GM19023 (cell line): ENCODE data around the gene RAI14.

Experiments
- ATAC-seq: cut with Tn5 transposase; IDR thresholded peaks from one replicate; pipeline ENCODE4 v1.9.1; 2021; ENCODE audit warnings: mild to moderate bottlenecking, moderate library complexity; ENCODE audit not compliant: unreplicated experiment

Gene RAI14

DNA sequence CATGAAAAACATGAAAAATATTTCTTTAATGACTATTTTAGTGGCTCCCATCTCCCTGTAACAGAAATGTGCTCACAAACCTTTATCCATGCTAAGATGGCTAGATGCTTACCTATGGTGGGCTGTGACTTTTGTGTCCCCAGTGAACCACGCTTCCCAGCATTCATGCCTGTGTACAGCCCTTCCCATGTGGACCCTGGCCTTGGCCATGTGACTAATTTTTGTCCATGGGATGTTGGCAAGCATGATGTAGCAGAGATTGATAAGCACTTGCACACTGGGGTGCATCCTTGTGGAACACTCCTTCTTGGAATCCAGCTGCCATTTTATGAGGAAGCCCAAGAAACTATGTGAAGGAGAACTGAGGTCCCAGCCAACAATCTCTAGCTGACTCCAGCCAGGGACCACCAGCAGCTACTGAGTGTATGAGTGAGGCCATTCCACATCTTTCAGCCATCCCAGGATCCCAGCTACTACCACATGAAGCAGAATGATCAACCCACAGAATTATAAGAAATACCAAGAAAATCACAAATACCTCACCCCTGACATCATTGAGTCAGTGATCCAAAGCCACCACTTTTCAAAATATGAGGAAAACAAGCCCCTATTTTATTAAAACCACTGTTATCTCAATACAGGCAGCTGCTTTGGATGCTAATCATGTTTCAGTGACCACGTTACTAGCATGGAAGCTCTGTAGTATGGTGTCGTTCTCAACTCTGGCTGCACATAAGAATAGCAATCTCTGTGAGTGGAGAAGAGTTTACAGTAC lies 16.1 kb upstream of the RAI14 start:
- ATAC-seq = no peak

DNA sequence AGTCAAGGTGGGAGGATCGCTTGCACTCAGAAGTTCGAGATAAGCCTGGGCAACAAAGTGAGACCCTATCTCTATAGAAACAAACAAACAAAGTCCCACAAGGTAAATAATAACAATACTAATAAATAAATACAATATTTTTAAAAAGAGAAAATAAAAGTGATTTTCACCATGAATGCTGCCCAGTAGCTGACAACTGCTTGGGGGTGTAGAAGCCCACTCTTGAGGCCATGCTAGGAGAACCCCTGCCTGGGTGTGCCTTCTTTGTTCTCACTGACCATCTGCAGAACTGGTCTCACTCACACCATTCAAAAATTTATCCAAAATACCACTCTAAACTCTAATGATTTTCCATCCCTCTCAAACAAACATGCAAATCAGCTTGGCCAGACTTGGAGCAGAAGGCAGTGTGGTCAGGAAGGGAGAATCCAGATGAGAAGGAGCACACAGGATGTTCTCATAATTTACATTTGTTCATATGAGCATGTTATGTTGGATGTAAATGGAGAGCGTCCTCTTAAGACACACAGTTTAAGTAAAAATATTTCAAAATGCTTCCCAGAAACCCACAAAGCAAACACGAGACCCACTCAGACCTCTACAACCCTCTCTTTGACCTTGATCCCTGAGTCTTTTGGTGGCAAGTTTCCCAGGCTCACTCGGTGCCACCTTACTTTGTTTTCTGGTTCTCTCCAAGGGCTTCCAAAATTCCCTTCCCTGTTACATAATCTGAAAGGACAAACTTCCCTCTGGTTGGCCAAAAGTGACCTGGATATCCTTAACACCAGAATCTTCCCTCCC lies 7.9 kb upstream of the RAI14 start:
- no peak for ATAC-seq

DNA sequence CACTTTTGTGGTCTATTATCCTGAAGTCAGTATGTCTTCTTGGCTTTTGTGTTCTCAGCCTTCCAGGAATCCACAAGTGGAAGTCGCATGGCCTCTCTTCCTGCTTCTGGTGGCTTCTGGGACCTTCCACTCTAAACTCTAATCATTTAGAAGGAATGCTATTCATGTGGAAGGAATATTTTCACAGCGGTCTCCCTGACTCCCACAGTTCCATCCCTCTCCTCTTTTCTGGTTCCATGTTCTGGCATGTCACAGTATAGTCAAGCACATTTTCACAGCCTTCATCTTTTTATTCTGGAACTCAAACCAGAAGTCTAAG lies 7.3 kb upstream of the RAI14 start:
- no peak for ATAC-seq

DNA sequence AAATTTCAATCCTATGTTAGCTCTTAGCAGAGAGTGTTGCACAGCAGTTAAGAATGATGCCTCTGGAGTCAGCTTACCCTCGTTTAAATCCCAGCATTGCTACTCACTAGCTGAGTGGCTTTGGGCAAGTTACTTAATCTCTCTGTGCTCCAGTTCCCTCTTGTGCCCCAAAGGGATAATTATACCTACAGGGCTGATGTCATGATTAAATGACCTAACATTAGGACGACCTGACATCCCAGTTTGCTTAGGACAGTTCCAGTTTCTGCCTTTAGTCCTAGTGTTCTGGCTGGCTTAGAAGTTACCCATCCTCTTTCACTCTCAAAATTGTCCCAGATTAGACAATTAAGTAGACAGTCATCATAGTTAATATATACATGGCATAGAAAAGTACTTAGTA lies 4.3 kb upstream of the RAI14 start:
- ATAC-seq = no peak

DNA sequence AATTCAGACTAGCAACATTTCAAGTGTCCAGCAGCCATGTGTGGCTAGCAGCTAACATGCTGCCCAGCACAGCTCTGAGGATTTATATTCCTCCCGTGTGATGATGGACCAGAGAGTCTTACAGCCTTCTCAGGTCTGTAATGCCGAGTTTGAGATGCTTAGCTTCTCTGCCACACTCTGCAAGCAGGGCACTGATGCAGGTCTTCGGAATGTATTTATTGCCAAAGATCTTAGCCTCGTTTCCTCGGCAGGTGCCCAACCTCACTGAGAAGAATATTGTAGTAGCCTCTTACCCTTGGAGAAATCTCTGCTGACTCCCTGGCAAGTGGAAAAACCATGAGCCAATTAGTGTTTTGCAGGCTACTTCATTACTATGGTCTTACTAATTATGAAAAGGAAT lies 3.7 kb upstream of the RAI14 start:
- no peak for ATAC-seq

DNA sequence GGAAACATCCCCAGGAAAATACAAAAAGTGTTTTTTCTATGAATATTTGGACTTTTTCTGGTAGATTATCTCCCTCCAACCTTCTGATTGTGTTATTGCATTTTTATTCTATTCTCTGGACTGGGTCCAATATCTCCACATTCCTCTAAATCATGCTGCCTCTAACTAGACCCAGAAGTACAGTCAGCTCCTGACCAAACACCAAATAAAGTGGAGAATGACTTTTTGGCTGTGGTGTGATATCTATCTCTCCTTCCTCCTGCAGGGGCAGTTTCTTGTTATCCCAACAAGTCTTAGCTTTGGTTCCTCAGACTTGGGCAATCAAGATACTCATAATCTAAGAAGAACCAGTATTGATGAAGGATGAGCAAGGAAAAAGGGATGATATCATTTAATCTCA lies 3.2 kb upstream of the RAI14 start:
- ATAC-seq = no peak

DNA sequence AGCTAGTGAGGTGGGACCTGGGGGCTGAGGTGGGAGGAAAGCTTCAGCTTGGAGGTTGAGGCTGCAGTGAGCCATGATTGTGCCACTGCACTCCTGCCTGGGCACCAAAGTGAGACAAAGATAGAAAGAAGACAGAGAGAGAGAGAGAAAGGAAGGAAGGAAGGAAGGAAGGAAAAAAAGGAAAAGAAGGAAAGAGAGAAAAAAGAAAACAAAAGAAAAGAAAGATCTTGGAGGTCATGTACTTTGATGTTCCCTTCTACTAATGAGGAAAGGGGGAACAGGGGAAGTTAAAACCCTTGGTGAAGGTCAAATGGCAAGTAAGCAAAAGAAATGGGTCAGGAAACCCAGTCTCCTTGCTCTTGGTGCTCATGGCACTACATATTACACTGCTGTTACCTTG lies 2.4 kb upstream of the RAI14 start:
- ATAC-seq = no peak

DNA sequence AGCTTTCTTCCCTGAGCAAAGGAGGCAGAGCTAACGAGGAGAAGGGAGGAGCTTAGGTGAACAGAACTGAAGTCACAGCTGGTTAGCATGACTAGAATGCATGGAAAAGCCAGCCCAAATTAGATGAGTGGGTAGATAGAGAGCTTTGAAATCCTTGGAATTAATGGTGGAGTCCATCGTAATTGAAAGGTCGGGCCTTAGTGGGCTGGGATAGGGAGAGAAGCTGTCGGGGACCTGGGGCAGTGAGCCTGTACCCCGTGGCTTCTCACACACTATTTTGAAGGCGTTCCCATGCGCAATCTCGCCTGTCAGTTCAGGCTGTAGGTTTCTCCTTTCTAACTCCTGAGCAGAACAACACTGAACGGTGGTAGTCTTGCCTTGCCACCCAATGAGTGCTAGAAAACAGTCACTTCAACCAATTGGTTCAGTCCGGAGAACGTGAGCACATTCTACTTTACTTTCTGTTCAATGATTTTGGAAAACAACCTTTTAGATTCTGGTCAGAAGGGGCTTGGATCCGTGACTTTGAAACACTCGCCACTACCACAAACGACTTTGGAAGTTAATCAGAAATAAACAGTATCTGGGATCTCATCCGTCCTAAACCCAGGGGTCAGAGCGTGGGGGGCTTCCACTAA lies 655 bp upstream of the RAI14 start:
- no peak for ATAC-seq

DNA sequence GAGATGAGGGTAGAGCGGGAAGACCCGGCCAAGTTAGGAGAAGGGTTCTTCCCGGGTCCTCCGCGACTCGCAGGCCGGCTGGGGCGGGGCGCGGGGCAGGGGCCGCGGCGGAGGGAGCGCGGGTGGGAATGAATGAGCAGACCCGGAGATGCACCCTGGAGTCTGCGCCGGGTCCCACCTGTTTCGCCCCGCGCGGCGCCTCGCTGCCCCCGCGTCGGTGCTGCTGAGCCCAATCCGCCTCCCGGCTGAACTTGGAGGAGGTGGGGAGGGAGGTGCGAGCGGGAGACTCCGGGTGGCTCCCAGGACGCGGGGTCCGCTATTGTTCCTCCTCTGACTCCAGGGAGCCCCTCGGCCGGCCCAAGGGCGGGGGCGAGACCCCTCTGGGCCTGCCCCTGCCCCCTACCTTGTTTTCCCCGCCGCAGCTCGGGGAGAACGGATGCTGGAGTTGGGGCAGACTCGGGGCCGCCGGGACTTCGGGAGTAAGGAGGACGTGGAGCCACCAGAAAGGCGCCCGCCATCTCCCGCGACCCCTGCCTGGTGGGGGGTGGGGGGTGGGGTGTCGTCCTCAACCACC lies 659 bp downstream of the RAI14 start:
- peak; percentile 10 for ATAC-seq

DNA sequence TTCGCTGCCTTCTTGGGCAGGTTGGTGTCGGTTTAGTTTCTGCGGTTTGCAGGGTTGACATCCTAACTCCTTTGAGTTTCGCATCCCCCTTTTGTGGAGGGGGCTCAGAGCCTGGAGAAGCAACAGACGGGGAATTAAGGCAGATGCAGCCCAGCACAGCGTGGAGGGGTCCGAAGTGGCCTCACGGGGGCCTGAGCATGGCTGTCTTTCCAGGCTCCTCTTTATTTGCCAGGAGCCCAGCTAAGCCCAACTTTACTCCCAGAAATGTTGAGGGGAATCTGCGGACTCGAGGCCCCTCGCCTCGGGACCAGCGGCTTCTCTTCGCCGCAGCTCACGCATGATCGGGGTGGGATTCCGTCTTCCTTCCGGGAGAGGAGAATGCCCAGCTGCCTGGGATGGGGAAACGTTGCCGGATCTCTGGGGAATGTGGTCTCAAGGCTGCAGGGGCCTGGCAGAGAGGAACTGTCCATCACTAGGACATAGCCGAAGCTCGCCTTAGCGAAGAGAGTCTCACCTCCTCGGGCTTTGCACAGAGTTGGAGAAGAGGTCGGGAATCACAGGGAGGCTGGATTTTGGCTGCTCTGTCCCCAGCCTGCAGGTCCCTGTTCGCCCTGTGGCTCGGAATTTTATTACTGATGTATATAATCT lies 1.3 kb downstream of the RAI14 start:
- no peak for ATAC-seq

DNA sequence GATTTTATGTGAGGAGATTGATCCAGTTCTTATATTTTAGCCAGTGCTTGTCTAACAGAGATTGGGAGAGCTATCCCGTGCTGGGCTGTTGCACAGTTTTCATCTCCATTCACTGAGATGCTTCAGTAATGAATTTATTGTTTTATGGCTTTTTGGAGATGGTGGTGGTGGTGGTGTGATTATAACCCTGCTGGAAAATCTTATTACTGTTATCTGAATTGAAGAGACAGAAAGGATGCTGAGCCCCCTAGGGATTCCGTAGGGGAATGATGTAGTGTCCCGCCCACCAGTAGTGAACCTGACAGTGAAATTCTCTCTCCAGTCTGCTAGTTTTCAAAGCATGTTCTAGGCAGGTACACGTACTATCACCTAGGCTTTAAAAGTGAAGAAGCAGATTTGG lies 1.9 kb downstream of the RAI14 start:
- no peak for ATAC-seq

DNA sequence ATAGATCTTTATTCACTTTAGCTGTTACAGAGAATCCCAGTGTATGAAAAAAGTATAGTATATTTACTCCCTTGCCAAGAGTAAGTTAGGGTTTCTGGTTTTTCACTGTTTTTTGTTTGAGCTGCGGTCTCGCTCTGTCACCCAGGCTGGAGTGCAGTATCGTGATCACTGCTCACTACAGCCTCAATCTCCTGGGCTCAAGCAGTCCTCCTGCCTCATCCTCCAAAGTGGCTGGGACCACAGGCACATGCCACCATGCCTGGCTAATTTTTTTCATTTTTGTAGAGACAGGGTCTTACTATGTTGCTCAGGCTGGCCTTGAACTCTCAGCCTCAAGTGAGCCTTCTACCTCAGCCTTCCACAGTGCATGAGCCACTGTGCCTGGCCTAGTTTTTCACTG lies 3.0 kb downstream of the RAI14 start:
- ATAC-seq = no peak

DNA sequence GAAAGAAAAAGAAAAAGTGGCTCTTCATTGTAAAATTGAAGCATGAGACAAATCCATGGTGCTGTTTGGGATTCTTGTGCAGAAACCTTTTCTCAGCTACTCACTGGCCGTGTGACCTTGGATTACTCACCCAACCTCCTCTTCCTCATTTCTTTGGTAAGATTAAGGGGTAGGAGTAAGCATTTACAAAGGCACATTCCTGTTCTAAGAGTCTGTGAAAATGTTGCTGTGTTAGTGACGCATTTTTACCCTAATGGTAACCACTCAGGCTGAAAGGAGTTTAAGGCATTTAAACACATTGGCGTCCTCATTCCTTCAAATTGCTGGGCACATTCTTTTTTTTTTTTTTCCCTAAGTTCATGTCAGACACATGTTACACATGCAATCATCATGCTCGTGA lies 4.3 kb downstream of the RAI14 start:
- ATAC-seq = no peak

DNA sequence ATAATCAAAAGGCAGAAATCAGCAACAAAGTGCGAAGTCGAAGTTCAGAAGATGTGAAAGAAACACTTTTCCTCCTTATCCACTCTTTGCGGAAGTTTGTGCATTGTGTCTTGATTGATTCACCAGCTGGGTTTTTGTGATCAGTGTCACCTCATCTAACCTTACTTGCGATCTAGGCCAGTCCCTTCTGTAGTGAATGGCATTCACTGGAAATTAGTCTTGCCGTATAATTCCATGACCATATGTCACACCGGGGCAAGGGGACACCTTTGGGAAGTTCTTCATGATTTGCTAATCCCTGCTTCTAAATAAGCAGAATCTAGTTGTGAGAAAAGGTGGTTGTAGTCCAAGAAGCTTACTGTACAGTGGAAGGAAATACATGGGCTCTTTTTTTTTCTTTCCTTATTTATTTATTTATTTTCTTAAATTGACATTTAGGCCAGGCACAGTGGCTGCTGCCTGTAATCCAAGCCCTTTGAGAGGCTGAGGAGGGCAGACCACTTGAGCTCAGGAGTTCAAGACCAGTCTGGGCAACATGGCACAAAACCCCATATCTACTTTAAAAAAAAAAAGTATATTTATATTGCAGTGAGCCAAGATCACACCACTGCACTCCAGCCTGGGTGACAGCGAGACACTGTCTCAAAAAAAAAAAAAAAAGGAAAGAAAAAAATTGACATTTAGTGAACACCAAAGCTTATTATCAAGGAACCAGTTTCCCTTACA lies 7.8 kb downstream of the RAI14 start:
- ATAC-seq = no peak

DNA sequence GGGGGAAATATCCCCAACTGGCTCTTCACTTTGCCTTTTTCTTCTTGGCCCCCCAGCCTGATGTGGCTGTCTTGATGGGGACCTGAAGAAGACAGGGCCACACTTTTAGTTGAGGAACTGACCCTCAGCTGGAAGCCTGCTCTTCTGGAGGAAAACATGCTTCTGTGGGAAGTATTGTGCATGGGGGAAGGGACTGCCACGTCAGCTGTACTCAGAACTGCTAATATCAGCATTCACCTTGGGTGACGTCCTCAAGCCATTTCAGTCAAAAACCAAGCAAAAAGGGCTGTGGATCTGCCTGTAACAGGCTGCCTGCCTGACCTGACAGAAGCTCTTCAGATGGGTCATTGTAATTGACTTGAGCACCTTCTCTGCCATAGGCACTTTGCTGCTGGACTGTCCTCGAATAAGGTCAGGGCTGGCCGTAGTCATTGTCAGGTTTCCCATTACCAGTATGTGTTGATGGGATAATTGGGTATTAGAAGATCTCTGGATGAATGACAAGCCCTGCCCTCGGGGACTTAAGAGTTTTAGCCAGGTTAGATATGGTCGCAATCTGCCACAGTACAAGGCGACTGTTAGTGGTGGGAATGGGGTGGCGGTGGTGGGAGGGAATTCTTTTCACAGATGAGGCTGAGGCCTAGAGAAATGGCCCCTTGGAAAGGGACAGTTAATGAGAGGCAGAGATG lies 10.4 kb downstream of the RAI14 start:
- no peak for ATAC-seq

DNA sequence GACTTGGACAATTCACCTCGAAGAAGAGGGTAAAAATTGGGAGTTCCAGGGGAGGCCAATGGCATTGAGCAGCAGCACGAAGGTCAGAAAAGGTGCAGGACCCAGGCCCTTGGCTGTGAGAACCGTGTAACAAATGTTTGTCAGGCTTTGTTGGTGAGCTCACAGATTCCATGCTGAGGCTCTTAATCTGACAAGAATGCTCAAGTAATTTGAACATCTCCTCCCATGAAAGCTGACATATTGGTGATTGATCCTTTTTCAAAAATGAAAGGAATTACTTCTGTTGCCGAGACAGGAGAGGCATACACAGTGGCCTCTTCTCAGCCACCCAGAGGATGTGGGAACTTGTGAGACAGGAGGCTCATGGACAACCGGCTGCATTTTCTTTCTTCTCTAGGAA lies 11.6 kb downstream of the RAI14 start:
- ATAC-seq = no peak

DNA sequence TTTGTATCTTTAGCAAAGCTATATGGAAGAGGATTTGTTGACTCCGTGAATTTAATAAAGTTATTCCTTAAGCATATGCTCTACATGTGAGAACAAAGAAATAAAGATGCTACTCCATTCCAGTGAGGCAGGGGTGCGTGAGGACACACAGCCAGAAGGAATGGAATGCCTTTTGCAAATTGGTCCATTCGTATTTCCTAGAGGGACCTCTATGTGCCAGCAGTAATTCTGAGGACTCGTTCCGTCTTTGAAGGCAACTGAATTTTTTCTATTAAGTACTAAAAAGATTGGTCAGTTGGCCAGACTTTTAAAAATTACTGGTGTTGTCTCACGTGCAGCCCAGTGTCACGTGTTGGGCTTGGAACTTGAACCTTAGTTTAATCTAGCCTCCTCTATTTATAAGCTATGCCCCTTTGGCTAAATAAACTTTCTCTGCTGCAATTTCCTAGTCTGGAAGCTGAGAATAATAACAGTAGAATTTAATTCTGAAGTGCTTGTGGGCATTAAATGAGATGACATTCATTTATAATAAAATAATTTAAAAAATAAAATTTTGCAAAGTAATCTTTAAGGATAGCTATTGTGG lies 13.9 kb downstream of the RAI14 start:
- ATAC-seq = no peak

DNA sequence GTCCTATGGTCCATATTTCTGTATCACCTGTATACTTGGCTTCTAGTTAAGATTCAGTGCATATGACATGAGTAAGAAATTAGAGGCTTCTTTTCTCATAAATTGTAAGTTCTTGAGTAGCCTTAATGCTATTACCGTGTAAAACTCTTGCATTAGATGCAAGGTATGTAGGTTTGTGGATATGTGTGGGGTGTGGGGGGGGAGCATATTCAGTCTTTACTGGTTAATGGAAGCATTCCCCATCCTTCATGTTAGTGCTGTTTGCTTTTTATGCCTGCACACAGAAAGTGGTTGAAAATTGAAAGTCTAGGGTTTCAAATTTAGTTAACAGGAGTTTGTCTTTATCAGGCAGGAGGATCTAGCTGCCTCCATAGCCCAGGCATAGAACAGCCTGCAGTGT lies 16.1 kb downstream of the RAI14 start:
- ATAC-seq = no peak

DNA sequence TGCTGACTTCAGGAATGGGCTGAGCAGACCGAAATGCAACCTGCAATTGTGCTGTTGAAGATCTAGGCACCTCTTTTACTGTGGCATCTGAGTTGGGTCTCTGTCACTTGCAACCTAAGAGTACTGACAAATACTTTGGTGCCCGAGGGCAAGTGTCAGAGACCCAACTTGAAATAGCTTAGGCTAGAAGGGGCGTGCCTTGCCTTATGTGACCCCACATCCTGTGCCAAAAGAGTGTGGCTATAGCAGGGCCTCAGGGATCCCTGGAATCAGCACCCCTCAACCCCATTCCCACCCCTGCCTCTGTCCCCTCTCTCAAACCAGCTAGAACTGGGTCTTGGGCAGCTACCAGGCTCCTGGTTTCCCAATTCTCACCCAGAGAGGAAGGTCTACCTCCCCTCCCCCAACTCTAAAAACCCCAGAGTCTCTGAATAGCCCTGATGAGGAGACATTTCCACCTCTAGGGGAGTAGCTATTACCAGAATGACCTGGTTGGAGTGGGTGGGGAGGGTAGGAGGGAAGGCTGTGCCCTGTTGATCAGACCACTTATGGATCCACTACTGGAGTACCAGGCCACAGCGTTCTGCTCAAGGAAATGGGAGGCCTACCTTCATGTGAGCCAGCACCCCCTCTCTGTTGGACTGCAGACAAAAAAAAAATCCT lies 17.5 kb downstream of the RAI14 start:
- ATAC-seq = no peak
